Measurements from ENCODE around the gene EHD3.
A peak's percentile ranks its signal among the peaks of the same experiment; 100 is the strongest.

Gene EHD3

DNA sequence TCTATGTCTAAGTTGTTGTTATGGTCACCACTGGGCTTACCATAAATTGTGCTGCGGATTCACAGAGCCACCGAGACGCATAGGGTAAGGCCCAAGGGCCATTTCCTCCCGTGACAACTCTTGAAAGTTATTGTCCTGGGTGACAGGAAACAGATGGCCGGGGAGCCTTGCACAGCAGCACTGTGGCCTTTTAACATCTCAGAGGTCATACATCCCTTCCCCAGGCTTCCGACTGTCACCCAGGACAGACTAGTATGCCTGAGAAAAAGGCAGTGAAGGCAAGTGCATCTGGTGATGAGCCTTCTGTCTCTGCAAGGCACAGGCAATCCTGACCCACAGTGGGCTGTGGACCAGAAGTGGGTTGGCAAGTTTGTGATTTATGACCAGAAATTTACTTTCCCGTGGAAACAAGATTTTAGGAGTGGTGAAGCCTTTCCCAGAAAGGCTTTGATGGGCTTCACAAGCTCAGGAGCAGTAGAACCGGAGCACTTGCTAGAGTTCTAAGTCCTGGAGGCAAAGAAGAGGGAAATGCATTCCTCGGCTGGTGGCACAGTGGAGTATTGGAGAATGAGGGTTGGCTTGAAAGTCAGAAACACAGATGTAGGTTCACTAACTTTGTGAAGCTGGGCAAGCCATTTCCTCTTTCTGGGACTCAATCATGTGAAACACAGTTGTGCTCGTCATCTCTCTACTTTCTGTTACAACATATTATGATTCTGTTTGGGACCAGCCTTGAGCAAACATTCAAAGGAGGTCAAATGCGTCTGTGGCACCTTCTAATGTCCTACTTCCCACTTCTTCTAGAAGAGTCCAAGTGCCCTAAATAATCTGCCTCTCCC, 14.6 kb upstream of the EHD3 start:
- TF ChIP-seq, protein P1, sequence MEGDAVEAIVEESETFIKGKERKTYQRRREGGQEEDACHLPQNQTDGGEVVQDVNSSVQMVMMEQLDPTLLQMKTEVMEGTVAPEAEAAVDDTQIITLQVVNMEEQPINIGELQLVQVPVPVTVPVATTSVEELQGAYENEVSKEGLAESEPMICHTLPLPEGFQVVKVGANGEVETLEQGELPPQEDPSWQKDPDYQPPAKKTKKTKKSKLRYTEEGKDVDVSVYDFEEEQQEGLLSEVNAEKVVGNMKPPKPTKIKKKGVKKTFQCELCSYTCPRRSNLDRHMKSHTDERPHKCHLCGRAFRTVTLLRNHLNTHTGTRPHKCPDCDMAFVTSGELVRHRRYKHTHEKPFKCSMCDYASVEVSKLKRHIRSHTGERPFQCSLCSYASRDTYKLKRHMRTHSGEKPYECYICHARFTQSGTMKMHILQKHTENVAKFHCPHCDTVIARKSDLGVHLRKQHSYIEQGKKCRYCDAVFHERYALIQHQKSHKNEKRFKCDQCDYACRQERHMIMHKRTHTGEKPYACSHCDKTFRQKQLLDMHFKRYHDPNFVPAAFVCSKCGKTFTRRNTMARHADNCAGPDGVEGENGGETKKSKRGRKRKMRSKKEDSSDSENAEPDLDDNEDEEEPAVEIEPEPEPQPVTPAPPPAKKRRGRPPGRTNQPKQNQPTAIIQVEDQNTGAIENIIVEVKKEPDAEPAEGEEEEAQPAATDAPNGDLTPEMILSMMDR (IDR thresholded peaks at IDR 0.05; ENCODE audit: extremely low read depth, missing control alignments): no peak

DNA sequence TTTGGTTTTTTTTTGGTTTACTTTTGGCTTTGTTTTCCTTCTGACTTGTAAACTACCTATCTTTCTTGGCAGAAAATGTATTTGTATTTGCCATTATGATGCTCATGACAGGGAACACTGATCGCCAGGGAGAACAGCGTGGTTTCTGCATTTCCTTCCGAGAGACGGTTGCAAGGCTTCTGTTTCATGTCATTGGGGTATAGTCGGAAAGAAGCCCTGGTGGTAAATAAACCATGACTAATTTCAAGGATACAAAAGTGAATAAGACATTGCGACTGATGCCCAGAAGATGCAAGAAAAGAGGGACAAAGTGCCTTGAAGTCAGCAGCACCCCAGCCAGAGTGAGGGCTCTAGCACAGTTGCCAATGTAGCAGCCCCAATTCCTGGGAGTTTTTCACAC, 12.4 kb upstream of the EHD3 start:
- TF ChIP-seq, protein P1 (IDR thresholded peaks at IDR 0.05; ENCODE audit: extremely low read depth, missing control alignments): no peak
- DNase-seq (ENCODE audit: low spot score): no peak

More for the DNA sequence above, 14.6 kb upstream of the EHD3 start:
- peak; percentile 70 for DNase-seq (ENCODE audit: low spot score)

DNA sequence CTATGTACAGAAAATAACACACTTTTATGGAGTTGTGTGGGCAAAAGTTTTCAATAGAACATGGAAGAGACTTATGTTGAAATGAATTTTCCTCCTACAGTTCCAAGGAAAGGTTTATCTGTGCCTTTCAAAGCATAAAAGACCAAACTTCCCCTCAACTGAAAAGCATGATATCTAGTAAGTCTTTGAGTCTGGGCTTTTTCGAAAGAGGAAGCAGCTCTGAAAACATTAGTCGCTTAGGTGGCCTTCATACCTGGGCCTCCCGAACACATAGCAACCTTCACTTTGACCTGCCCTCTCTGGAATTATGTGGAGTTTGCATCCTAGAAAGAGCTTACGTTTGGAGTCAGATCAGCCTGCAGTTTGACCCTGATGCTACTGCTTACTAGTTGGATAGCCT, 11.9 kb upstream of the EHD3 start:
- TF ChIP-seq, protein P1 (IDR thresholded peaks at IDR 0.05; ENCODE audit: extremely low read depth, missing control alignments): no peak

GRCh38 chr2:31223026-31223425, 10.9 kb upstream of the EHD3 start:
- DNase-seq (ENCODE audit: low spot score): no peak
- TF ChIP-seq, protein P1 (IDR thresholded peaks at IDR 0.05; ENCODE audit: extremely low read depth, missing control alignments): no peak

More for the DNA sequence above, 11.9 kb upstream of the EHD3 start:
- DNase-seq (ENCODE audit: low spot score): no peak

- TF ChIP-seq, protein P1 (IDR thresholded peaks at IDR 0.05; ENCODE audit: extremely low read depth, missing control alignments): no peak
- DNase-seq (ENCODE audit: low spot score): no peak
Measured at GRCh38 chr2:31223749-31224148, 10.2 kb upstream of the EHD3 start.

DNA sequence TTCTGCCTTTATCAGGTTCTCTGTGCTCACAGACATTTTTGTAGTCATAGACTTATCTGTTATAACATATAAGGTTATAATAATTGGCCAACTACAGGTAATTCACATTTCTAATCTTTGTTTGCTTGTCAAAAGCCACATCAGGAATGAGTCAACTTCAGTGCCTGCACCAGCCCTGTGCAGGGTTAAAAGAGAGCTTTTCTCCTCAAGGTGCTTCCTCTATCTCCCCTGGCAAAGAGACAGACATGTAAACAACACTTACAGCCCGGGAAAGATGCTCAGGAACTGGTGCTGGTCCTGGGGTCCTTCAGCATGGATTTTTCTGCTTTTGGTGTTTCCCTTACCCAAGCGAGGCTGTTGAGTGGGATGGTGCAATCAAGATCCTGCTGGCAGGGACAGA, 7.7 kb upstream of the EHD3 start:
- TF ChIP-seq, protein P1 (IDR thresholded peaks at IDR 0.05; ENCODE audit: extremely low read depth, missing control alignments): no peak
- no peak for DNase-seq (ENCODE audit: low spot score)

GRCh38 chr2:31227110-31227509, 6.8 kb upstream of the EHD3 start:
- DNase-seq (ENCODE audit: low spot score): no peak

More at GRCh38 chr2:31227110-31227509, 6.8 kb upstream of the EHD3 start:
- TF ChIP-seq, protein P1 (IDR thresholded peaks at IDR 0.05; ENCODE audit: extremely low read depth, missing control alignments): no peak

Measured in GM20000 (cell line).